Panc1 (cell line): ENCODE data around the gene SRGAP3.

Experiments
- CTCF ChIP-seq: fragments of 450-650 bp; IDR thresholded peaks from 2 replicates; pipeline ENCODE4 v1.5.1; 2017; ENCODE audit warnings: mild to moderate bottlenecking
- TCF7L2 ChIP-seq: IDR thresholded peaks from 2 replicates; pipeline ENCODE4 v1.6.1; 2011; ENCODE audit warnings: mild to moderate bottlenecking, low read depth, low read length, inconsistent platforms

- TF ChIP-seq CTCF (no peak), TCF7L2 (no peak)
Measured at GRCh38 chr3:9021271-9022009, 228.0 kb downstream of the SRGAP3 start.
